Stimulated activated CD4-positive, alpha-beta T cell treated with anti-CD3 and anti-CD28 coated beads, Interleukin-1b, Interleukin-23, amount 100 ng/mL, for 4 hours (primary cell): ENCODE data around the gene CNIH3.
"Not testable (repeated sequence)": the region's sequence is repeated elsewhere in the genome, so short reads cannot be mapped to it uniquely, and the experiment has no call there.

Experiments
- DNase-seq, 2 donors: peaks; one replicate each; pipeline ENCODE4 v3.0.0-alpha.2; 2020; ENCODE audit warnings: low read depth in 2 of 2

CNIH3 gene

GRCh38 chr1:224615861-224616755, at the start of gene CNIH3:
TSS of gene CNIH3 (plus strand) at chr1:224616317. CDS start at chr1:224617175, 858 bp downstream.
- peak in 1 of 2 donors; percentile 16 for DNase-seq

GRCh38 chr1:224566492-224566891, 49.6 kb upstream of the CNIH3 start:
- DNase-seq = not testable (repeated sequence)

DNA sequence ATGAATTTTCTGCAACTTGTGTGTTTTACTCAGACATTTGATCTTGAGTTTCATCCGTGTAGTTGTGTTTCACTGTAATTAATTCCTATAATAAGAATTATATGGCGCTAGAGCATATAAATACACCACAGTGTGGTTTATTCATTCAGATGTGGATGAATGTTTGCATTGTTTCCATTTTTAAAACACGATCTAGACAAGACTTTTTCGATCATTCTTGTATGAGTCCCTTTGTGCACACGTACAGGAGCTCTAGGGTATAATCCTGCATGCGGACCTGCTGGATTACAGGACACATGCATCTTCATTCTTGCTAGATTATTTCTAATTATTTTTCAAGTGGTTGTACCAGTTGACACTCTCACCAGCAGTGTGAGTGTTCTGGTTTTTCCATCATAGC, 46.8 kb upstream of the CNIH3 start:
- no peak for DNase-seq

- not testable (repeated sequence) for DNase-seq
Measured at GRCh38 chr1:224571975-224572374, 44.1 kb upstream of the CNIH3 start.

- DNase-seq = no peak
Measured at GRCh38 chr1:224579526-224579925, 36.6 kb upstream of the CNIH3 start.

DNA sequence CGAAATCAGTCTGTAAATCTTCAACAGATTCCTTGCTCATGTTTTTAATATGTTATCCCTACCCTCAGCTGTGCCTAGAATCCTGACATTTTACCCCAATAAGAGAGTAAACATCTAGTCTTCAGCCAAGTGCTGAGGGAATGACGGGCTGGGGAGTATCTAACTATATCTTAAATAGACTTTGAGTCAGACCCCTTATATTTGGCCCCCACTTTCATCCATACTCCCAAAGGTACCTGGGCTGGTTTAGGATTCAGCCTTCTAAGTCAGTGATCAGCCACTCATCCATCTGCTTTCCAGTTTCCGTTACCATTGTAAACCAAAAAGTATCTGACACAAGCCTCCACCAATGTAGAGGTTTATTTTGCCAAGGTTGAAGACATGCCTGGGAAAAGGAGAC, 36.1 kb upstream of the CNIH3 start:
- no peak for DNase-seq

DNA sequence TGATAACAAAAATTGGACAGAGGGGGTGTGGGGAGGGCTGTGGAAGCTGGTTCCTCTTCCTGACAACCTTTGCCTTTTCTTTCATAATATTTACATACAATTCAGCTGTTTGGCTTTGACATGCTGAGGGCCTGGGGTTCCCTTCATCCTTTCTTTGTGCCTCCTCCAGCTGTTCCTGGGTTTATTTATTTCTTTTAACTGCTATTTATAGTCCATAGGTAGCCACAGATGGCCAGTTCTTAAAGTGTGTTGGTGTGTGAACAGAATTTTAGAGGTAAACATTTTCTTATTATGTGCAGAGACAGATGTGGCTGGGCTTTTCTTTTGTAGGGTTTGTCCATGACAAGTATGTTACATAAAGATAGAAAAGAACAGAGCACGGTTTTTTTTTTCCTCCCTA, 34.1 kb upstream of the CNIH3 start:
- DNase-seq = no peak

- DNase-seq = no peak
Measured at GRCh38 chr1:224583774-224584173, 32.3 kb upstream of the CNIH3 start.

DNA sequence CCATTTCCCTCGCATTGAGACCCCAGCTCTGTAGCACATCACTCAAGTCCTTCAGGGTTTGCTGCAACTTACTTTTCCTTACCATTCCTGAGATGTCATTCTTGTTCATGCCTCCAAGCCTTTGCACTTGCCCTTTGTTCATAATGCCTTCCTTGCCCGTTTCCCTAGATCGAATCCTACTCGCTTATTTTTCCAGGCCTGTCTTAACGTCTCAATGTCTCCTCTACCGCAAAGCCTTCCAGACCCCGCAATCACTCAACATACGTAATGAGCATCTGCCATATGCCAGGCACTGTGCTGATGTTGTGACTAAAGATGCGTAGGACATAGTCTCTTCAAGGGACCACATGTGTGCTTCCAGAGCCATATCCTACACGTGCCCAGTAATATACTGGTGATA, 31.1 kb upstream of the CNIH3 start:
- no peak for DNase-seq

DNA sequence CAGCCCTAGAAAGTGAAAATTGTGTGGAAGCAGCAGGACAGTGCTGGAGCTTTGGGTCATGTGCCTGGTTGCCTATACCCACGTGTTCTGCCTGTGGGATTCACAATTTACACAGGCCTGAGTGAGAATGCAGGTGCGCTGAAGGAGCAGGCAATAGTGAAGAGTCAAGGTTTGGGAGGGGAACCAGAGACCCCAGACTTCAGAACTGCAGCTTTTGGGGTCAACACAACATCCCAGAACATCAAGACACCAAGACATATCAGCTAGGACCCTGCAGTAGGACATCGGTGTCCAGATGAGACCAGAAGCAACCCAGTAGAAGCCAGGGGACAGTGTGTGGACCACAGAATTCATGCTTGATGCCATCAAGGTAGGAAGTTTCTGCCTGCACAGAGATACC, 29.1 kb upstream of the CNIH3 start:
- DNase-seq = no peak

GRCh38 chr1:224588515-224588914, 27.6 kb upstream of the CNIH3 start:
- no peak for DNase-seq

GRCh38 chr1:224589006-224589405, 27.1 kb upstream of the CNIH3 start:
- DNase-seq = no peak

GRCh38 chr1:224591326-224591725, 24.8 kb upstream of the CNIH3 start:
- no peak for DNase-seq

- no peak for DNase-seq
Measured at GRCh38 chr1:224592636-224593582, 23.2 kb upstream of the CNIH3 start.

DNA sequence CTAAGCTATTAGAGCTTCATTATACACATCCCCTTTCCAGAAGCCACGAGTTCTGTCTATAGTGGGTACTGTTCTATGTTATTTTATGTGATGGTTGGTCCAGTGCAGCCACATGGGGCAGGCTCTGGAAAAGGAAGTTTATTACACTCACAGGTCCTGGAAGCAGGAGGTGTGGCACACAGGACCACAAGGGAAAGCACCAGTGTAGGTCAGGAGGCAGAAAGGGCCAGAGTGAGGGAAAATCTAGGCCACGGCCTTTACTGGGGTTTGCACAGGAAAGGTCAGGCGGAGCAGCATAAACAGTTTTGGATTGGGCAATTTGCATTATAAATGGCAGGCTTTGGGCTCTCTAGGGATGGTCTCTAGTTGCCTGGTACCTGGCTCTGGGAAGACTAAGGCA, 21.8 kb upstream of the CNIH3 start:
- DNase-seq = no peak

- DNase-seq = no peak
Measured at GRCh38 chr1:224594851-224595250, 21.3 kb upstream of the CNIH3 start.

DNA sequence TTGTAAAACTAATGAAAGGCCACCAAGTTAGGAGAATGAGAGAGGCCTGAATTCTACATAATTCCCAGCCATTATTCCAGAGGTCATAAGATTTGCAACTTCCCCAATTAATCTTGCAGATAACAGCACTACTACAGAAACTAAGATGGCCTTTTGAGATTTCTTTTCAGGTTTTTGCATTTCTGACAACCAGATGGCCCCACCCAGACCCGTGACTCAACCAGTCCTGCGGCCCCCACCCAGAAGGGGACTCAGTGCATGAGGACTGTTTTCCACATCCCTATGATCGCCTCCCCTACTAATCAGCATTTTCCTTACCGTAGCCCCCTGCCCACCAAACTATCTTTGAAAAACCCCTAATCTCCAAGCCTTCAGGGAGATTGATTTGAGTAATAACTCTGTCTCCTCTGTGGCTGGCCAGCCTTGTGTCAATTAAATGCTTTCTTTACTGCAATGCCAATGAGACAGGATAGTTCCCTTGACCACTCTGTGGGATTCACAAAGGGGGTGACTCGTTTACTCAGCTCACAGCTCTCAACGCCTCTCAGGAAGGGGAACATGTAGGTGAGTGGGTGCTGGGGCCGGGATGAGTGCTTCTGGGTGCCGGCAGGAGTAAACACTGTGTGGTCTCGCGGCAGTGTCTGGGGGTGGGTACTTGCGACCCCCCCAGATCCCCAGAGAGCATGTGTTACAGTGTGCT, 10.5 kb upstream of the CNIH3 start:
- DNase-seq = no peak

- DNase-seq = no peak
Measured at GRCh38 chr1:224607188-224608148, 8.6 kb upstream of the CNIH3 start.

DNA sequence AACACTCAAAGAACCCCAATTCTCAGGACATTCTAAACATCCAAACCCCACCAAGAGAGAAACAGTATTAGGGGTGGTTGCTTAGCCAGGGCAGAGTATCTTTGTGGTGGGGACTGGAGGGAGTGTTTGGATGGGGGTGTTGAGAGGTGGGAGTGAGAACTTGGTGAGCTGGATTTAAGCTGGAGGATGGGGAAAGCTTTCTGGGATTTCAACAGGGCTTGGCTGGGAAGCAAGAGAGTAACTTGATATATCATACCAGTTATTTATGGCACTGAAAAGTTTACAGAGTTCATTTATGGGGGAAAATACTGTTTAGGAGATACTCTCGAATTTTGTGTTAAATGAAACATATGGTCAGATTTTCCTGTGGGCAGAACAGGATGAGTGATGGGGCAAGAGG, 6.8 kb upstream of the CNIH3 start:
- DNase-seq = no peak

GRCh38 chr1:224612246-224612645, 3.9 kb upstream of the CNIH3 start:
- no peak for DNase-seq

- DNase-seq = no peak
Measured at GRCh38 chr1:224613486-224613885, 2.6 kb upstream of the CNIH3 start.
